Stimulated activated CD8-positive, alpha-beta memory T cell treated with anti-CD3 and anti-CD28 coated beads, Interleukin-4, amount 100 ng/mL, for 1 hour (primary cell): ENCODE results near the gene LGALS7B.
"Not testable (repeated sequence)": the region's sequence is repeated elsewhere in the genome, so short reads cannot be mapped to it uniquely, and the experiment has no call there.

Experiments
- DNase-seq, 2 donors: peaks; one replicate each; pipeline ENCODE4 v3.0.0-alpha.2; 2020; ENCODE audit warnings: low read depth in 2 of 2, low spot score in 1 of 2

LGALS7B gene

DNA sequence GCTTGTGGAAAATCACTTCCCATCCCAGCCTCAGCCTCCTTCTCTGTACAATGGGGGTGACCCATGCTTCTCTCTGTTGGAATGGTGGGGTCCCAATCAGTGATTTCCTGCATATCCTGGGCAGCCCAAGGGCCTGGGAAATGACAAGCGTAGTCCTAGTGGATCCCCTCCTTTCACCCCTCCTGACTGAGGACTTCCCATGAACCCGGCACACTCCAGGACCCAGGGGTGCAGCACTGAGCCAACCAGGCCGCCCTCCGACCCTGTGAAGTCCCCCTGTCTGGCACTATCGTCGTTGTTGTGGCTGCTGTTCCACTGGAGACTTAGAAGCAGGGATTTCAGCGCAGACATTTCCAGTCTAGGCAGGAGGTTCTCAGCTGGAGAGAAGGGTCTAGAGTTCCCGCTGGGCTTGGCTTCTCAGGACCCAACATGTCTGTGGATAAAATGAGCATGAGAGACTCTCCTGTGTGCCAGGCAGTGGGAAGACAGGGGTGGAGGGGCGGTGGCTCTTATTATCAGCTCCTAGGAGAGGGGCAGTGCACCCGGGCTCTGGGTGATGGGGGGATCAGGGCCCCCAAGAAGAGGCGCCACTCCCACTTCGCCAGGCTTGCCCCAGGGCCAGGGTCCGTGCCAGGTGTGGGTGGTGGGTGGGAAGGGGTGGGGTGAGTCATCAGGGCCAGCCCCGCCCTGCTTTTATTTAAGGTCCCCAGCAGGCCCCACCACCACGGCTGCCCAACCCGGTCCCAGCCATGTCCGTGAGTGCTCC, at the start of gene LGALS7B:
TSS of gene LGALS7B (plus strand) at position 723 of the 766 bp plus-strand sequence. CDS start at position 750, 27 bp downstream.
- DNase-seq: no peak

DNA sequence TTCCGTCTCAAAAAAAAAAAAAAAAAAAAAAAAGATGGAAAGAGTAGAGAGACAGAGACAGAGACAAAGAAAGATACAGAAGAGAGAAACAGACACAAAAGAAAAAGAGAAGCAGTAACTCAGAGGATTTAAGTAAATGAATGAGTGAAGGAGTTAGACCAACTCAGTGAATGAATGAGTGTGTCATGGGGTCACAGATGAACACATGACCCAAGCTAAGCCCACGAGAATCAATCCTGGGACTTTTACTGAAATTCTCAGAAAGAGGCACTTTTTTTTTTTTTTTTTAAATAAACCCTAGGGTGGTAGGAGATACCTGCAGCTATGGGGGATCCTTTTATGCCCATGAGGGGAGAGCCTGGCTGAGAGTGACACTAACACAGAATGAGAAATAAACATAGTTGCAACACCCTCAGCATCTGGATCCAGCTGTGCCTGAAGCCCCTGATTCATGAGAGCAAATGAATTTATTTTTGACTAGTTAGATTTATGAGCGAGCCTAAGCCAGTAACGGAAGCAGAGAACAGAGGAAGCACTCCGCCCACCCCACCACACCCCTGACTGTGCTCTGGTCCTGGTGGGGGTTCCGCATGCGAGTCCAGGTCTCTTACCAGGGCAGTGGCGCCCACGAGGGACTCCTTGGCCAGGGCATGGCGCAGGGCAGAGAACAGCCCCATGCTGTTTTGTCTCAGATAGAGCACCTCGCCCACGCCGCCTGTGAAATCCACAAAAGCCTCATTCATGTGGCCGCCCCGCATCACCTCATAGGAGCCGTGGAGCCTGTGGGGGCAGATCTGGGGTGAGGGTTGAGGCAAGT, 49.4 kb upstream of the LGALS7B start:
- no peak for DNase-seq

DNA sequence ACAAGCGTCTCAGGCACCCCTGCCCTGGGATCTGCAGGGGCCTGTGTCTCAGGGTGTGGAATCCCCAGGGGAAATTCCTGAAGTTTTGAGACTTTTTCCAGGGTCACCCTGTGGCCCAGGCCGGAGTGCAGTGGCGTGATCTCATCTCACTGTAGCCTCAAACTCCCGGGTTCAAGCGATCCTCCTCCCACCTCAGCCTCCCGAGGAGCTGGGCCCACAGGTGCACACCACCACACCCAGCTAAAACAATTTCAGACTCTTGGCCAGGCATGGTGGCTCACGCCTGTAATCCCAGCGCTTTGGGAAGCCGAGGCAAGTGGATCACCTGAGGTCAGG, 48.8 kb upstream of the LGALS7B start:
- DNase-seq: no peak

DNA sequence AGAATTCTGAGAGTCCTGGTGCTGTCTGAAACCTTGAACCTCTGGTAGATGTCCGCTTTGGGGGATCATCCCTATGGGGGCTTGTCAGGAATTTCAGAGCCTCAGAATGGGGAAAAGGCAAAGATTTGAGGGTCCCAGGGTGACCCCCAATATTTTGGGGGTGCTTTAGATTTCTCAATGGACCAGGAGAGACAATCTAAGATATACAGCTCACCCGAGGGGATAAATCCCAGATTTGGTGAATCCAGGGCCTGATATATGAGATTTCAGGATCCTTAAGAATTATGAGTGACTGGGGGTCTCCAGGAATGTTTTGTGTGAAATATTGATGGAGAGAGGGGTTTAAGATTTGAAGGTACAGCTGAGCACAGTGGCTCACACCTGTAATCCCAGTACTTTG, 48.1 kb upstream of the LGALS7B start:
- no peak for DNase-seq

DNA sequence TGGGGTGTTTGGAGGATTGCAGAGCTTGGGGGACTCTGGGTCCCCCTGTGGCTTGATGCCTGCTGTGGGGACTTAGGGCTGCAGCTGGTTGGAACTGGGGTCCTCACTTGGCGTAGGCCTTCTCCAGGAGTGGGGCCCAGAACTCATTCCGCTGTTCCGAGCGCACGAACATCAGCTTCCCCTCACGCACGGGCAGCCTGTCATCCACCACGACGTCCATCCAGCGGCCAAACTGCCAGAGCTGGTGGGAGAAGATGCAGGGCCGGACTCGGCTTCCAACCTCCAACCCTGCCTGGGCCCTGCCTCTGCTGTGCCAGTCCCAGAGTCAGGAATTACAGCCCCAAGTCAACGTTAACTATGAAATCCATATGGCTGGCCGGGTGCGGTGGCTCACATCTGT, 47.3 kb upstream of the LGALS7B start:
- no peak for DNase-seq

DNA sequence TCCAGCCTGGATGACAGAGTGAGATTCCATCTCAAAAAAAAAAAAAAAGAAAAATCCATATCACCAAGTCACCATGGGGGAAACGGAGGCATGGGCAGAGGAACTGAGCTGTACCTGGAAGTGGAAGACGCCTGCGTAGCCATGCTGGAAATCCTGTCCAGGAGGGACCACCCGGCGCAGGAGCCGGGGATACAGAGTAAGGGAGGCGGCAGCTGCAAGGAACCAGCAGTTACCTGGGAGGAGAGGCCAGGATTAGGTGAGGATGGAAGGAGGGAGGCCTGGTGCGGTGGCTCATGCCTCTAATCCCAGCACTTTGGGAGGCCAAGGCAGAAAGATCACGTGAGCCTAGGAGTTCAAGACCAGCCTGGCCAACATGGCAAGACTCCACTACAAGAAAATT, 46.7 kb upstream of the LGALS7B start:
- no peak for DNase-seq

DNA sequence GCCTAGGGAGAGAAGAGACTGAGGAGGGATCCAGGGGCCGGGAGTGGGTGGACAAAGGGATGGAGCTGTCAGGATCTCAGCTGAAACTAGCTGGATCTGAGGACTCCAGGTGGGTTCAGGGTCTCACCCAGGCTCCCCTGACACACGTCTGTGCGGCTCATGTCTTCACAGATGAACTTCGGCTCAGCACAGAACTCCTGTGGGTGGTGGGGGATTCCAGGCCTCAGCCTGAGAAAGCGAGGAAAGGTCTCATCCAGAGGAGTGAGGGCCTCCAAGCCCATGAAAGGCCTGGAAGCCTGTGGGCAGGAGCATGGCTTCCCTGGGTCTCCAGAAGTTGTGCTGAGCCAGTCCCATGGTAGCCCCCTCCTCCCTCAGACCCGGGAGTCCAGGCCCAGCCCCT, 46.1 kb upstream of the LGALS7B start:
- DNase-seq: no peak

DNA sequence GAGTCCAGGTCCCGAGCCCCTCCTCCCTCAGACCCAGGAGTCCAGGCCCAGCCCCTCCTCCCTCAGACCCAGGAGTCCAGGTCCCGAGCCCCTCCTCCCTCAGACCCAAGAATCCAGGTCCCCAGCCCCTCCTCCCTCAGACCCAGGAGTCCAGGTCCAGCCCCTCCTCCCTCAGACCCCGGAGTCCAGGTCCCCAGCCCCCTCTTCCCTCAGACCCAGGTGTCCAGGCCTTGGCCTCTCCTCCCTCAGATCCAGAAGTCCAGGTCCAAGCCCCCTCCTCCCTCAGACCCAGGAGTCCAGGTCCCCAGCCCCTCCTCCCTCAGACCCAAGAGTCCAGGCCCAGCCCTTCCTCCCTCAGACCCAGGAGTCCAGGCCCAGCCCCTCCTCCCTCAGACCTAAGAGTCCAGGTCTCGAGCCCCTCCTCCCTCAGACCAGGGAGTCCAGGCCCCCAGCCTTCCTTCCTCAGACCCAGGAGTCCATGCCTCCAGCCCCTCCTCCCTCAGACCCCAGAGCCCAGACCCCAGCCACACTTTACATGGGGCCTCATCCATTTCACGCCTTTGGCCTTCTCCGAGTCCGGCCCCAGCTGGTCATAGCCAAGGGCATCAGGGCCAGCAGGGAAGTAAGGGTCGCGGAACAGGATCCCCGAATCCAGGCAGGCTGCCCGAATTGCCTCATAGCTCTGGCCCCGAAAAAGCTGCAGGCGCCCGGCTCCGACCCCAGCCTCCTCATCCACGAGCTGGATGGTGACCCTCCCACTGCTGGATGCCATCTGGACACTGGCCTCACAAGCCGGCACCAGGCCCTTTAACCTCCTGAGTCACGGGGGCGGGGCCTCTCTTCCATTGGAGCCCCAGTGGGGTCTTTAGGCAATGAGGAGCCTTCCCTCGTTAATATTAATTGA, 45.4 kb upstream of the LGALS7B start:
- no peak for DNase-seq

DNA sequence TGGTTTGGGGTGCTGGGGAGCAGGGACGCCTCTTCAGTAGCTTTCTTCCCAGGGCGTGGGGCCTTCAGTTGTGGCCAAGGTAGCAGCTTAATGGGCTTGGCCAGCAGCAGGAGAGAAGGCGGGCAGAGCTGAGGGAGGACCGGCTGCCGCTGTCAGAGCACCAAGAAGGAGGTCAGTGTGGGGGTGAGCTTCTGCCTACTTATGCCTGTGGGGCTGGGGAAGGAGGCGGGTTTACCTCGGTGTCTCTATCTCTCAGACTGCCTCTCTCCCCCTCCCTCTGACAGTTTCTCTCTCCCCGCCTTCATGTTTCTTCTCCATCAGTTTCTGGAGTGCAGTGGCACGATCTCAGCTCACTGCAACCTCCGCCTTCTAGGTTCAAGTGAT, 44.7 kb upstream of the LGALS7B start, which contains the start of gene CAPN12:
TSS of gene CAPN12 (minus strand) at position 177 of the 384 bp plus-strand sequence. CDS start 309 bp downstream, outside the sequence.
- no peak for DNase-seq

DNA sequence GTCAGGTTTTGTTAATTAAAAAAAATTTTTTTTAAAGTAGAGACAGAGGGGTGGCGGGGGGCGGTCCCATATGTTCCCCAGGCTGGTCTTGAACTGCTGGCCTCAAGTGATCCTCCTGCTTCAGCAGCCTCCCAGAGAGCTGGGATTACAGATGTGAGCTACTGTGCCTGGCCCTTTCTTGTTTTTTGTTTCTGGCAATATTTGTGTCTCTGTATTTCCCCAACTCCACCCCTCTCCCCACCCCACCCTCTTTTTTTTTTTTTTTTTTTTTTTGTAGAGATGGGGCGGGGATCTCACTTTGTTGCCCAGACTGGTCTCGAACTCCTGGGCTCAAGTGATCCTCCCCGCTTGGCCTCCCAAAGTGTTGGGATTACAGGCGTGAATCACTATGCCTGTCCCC, 44.1 kb upstream of the LGALS7B start:
- DNase-seq: no peak

DNA sequence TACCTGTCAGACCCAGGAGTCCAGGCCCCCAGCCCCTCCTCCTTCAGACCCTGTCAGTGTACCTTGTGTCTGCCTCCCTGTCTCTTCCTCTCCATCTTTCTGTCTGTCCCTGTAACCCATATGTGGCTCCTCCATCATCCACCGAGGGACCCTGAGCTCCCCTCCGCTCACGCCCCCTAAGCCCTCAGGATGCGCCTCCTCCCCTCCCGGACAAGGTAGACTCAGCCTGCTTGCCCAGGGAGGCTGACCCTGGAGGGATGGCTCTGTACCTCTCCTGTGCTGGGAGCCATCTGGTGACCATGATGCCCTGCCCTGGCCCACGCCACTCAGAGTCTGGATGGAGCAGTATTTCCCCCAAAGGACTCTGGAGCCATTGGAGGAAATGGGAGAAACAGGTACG, 43.7 kb upstream of the LGALS7B start:
- DNase-seq: no peak

DNA sequence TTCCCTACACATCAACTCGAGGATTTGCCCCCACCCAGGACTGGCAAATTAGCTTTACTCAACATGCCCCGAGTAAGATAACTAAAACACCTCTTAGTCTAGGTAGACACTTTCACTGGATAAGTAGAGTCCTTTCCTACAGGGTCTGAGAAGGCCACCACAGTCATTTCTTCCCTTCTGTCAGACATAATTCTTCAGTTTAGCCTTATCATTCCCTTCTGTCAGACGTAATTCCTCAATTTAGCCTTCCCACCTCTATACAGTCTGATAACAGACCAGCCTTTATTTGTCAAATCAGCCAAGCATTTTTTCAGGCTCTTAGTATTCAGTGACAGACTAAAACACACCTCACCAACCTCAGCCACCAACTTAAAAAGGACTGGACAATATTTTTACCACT, 35.2 kb upstream of the LGALS7B start:
- not testable (repeated sequence) for DNase-seq

DNA sequence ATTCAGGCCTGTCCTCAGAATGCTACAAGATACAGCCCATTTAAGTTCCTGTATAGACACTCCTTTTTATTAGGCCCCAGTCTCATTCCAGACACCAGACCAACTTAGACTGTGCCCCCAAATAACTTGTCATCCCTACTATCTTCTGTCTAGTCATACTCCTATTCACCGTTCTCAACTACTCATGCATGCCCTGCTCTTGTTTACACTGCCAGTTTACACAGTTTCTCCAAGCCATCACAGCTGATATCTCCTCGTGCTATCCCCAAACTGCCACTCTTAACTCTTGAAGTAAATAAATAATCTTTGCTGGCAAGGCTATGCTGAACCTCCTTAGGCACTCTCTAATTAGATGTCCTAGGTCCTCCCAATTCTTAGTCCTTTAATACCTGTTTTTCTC, 34.8 kb upstream of the LGALS7B start:
- DNase-seq: not testable (repeated sequence)

DNA sequence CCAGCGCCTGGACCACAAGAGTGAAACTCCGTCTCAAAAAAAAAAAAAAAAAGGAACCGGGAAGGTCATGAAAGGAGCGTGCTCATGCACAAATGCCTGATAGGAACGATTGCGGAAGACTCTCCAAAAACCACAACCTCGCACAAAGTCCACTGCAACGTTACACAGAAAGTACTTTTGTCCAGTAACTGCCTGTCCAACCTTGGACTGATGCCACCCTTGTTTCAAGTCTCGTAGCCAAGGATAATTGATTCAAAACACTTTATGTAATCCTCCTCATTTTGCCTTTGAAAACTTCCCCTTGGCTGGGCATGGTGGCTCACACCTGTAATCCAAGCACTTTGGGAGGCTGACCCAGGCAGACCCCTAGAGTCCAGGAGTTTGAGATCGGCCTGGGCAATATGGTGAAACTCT, 29.4 kb upstream of the LGALS7B start:
- DNase-seq: no peak

DNA sequence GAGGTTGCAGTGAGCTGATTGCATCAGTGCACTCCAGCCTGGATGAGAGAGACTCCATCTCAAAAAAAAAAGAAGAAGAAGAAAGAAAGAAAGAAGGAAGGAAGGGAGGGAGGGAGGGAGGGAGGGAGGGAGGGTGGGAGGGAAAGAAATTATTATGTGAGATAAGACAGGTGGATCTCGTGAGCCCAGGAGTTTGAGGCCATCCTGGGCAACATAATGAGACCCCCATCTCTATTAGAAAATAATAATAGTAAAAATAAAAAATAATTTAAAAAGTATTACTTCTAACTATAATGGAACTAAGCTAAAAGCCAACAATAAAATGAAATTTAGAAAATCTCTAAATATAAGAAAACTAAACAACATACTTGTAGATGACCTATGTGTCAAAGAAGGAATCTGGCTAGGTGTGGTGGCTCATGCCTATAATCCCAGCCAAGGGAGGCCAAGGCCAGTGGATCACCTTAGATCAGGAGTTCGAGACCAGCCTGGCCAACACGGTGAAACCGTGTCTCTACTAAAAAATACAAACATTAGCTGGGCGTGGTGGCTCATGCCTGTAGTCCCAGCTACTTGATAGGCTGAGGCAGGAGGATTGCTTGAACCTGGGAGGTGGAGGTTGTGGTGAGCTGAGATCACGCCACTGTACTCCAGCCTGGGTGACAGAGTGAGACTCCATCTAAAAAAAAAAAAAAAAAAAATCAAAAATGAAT, 28.0 kb upstream of the LGALS7B start:
- not testable (repeated sequence) for DNase-seq

DNA sequence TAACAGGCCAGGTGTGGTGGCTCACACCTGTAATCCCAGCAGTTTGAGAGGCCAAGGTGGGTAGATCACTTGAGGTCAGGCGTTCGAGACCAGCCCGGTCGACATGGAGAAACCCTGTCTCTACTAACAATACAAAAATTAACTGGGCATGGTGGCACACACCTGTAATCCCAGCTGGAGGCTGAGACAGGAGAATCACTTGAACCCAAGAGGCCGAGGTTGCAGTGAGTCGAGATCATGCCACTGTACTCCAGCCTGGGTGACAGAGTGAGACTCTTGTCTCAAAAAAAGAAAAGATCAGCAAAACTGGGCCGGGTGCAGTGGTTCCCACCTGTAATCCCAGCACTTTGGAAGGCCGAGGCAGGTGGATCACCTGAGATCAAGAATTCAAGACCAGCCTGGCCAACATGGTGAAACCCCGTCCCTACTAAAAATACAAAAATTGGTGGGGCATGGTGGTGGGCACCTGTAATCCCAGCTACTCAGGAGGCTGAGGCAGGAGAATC, 27.1 kb upstream of the LGALS7B start:
- DNase-seq: not testable (repeated sequence)

DNA sequence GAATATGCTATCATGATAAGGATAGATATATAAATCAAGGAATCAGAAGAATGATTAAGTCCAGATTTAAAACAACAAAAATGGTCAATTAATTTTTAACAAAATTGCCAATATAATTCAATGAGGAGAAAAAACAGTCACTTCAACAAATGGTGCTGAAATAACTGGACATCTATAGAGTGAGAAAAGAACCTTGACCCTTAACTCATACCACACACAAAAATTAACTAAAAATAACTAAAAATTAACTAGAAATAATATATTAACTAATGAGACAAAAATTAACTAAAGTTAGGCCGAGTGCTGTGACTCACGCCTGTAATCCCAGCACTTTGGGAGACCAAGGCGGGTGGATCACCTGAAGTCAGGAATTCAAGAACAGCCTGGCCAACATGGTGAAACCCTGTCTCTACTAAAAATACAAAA, 25.2 kb upstream of the LGALS7B start:
- no peak for DNase-seq

DNA sequence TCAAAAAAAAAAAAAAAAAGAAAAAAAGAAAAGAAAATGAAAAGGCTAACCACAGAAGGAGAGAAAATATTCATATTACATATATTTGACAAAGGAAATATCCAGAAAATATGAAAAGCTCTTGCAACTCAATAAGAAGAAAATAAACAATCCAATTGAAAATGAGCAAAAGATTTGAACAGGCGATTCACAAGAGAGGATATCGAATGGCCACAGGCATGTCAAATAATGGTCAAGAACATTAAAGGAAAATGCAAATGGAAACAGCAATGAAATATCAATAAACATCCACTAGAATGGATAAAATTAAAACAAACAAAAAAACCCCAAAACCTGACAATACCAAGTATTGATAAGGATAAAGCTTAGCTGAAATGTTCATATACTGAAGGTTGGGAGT, 23.8 kb upstream of the LGALS7B start:
- DNase-seq: no peak

DNA sequence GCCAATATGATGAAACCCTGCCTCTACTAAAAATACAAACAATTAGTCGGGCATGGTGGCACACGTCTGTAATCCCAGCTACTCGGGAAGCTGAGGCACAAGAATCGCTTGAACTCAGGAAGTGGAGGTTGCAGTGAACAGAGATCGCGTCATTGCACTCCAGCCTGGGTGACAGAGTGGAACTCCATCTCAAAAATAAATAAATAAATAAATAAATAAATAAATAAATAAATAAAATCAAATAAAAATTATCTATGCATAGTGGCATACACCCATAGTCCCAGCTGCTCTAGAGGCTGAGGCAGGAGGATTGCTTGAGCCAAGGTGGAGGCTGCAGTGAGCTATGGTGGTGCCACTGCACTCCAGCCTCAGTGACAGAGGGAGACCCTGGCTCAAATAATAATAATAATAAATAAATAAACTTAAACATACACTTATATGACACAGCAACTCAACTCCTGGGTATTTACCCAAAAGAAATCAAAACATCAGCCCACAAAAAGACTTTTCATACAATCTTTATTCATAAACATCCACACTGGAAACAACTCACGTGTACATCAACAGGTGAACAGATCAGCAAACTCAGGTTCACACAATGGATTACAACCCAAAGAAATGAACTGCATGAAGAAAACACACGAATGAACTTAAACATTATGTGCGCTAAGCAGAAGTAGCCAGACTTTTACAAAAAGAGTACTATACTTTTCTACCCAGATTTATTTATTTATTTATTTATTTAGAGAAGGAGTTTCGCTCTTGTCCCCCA, 22.5 kb upstream of the LGALS7B start:
- no peak for DNase-seq
